NCI-H748 treated with DMSO at 0.1 percent for 48 hours (cell line): Measurements from ENCODE around the gene STRN3.
A peak's percentile ranks its signal among the peaks of the same experiment; 100 is the strongest.

Source experiments
- DNase-seq: peaks from one replicate; lab custom pipeline; 2025; lab: John Stamatoyannopoulos, UW

STRN3 gene

GRCh38 chr14:31000629-31001338 lies 25.4 kb downstream of the STRN3 start:
- peak; percentile 2 for DNase-seq

GRCh38 chr14:30999038-30999773 lies 27.0 kb downstream of the STRN3 start:
- DNase-seq, result no peak

- DNase-seq, result no peak
Observed at GRCh38 chr14:30998100-30998706, 28.0 kb downstream of the STRN3 start.

- DNase-seq, result no peak
Observed at GRCh38 chr14:30996892-30997659, 29.1 kb downstream of the STRN3 start.

- no peak for DNase-seq
Observed at GRCh38 chr14:30995689-30996088, 30.5 kb downstream of the STRN3 start.

GRCh38 chr14:30994681-30995620 lies 31.2 kb downstream of the STRN3 start:
- DNase-seq, result no peak

- no peak for DNase-seq
Observed at GRCh38 chr14:30993071-30993470, 33.1 kb downstream of the STRN3 start.

GRCh38 chr14:30991408-30991807 lies 34.8 kb downstream of the STRN3 start:
- no peak for DNase-seq

- no peak for DNase-seq
Observed at GRCh38 chr14:30990770-30991169, 35.4 kb downstream of the STRN3 start.

GRCh38 chr14:30988509-30988908 lies 37.7 kb downstream of the STRN3 start:
- DNase-seq, result no peak

GRCh38 chr14:30985796-30986195 lies 40.4 kb downstream of the STRN3 start:
- no peak for DNase-seq

- DNase-seq, result no peak
Observed at GRCh38 chr14:30983858-30984257, 42.3 kb downstream of the STRN3 start.

GRCh38 chr14:30982533-30982932 lies 43.6 kb downstream of the STRN3 start:
- no peak for DNase-seq

- no peak for DNase-seq
Observed at GRCh38 chr14:30980980-30981379, 45.2 kb downstream of the STRN3 start.

- DNase-seq, result peak; percentile 18
Observed at GRCh38 chr14:30980106-30980704, 46.0 kb downstream of the STRN3 start.

- no peak for DNase-seq
Observed at GRCh38 chr14:30977752-30978151, 48.4 kb downstream of the STRN3 start.

GRCh38 chr14:30974628-30975027 lies 51.6 kb downstream of the STRN3 start:
- DNase-seq, result no peak

GRCh38 chr14:30972882-30973582 lies 53.1 kb downstream of the STRN3 start:
- DNase-seq, result no peak

GRCh38 chr14:30972036-30972732 lies 54.0 kb downstream of the STRN3 start:
- DNase-seq, result peak; percentile 10

GRCh38 chr14:30971586-30971985 lies 54.6 kb downstream of the STRN3 start:
- peak; percentile 30 for DNase-seq
